ENCODE measurements around the gene DGKH. TPM values are rescaled to one million over a fixed set of nuclear protein-coding genes. Genes with fewer than 3 reads are reported as not detected.
"Not testable (repeated sequence)": the region's sequence is repeated elsewhere in the genome, so short reads cannot be mapped to it uniquely, and the experiment has no call there.

Gene DGKH
- total RNA-seq, 1 experiment from 2014 or later: 2.3 TPM

DNA sequence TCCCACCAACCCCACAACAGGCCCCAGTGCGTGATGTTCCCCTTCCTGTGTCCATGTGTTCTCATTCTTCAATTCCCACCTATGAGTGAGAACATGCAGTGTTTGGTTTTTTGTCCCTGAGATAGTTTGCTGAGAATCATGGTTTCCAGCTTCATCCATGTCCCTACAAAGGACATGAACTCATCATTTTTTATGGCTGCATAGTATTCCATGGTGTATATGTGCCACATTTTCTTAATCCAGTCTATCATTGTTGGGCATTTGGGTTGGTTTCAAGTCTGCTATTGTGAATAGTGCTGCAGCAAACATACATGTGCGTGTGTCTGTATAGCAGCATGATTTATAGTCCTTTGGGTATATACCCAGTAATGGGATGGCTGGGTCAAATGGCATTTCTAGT, 92.6 kb downstream of the DGKH start:
- in situ Hi-C loops (cut with HindIII; ENCODE audit: low sequenced_read_pairs); DNase-seq (ENCODE audit: low spot score): not testable (repeated sequence)

DNA sequence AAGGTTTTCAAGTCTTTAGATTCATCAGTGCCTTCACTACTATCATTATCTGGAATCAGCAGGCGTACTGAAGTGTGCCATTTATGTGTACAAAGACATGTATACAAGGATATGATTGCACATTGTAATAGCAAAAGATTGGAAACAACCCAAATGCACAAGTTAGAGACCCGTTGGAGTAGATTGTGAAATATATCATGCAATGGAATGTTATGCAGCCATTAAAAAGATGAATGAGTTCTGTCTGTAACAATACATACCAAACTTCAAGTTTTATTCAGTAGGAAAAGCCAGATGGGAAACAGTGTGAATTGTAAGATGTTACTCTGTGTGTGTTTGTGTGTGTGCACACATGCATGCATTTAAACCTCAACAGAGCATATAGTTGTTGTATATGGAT, 97.9 kb downstream of the DGKH start:
- in situ Hi-C loops (cut with HindIII; ENCODE audit: low sequenced_read_pairs): no loop called here
- DNase-seq (ENCODE audit: low spot score): no peak

DNA sequence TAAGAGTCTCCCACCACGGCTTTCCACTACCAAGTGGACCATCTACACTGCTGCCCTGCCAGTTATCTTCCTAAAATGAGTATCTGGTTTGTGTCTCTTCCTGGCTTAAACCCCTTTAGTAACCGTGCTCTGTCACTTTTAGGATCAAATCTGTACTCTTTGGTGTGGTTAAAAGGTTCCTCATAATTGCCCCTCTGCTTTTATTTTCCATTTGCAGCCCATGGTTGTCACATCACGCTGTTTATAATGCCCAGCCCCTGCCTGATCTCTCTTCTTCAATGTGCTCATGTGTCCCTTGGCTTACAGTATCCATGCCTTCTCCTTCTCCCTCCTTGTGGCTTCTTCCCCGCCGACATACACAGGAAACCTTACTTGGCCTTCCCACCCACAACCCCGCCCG, 100.1 kb downstream of the DGKH start:
- in situ Hi-C loops (cut with HindIII; ENCODE audit: low sequenced_read_pairs): no loop called here
- no peak for DNase-seq (ENCODE audit: low spot score)

DNA sequence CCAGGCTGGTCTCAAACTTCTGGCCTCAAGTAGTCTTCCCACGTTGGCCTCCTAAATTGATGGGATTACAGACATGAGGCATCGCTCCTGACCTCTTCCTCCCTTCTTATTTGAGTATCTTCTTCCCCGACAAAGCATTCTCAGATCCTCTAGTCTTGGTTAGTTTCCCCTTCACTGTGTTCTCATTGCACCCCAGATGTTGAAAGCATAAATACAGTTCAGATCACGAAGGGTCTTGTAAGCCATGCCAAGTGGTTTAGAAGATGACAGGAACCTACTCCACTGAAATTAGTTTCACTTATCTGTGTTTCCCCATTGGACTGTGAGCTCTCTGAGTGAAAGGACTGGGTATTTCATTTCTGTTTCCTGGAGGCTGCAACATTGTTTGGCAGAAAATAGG, 100.7 kb downstream of the DGKH start:
- in situ Hi-C loops (cut with HindIII; ENCODE audit: low sequenced_read_pairs): no loop called here
- no peak for DNase-seq (ENCODE audit: low spot score)

DNA sequence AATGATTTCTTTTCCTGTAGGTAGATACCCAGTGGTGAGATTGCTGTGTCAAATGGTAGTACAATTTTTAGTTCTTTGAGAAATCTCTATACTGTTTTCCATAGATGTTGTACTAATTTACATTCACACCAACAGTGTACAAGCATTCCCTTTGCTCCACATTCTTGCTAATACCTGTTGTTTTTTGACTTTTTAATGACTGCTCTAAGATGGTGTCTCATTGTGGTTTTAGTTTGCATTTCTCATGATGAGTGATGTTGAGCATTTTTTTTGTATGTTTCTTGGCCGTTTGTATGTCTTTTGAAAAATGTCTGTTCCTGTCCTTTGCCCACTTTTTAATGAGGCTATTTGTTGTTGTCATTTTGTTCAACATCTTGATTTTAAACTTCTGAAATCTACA, 103.3 kb downstream of the DGKH start:
- in situ Hi-C loops (cut with HindIII; ENCODE audit: low sequenced_read_pairs): no loop called here

DNA sequence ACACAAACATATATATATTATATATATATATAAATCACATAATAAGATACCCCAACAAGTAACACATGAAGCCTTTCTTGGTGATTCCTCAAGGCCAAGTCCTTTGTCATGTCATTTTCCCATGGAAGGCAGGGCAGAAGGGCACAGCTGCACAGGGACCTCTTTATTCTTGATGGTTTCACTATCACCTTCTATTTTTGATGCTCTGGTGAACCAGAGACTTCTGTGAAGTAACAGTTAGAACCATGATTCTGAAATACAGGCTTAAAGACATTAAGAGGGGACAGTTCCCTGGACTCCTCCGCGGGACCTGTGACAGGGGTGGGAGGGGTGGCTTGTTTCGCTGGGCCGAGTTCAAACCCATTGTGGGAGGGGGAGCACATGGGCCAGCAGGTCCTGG, 104.0 kb downstream of the DGKH start:
- in situ Hi-C loops (cut with HindIII; ENCODE audit: low sequenced_read_pairs): no loop called here
- no peak for DNase-seq (ENCODE audit: low spot score)

More for the DNA sequence above, 103.3 kb downstream of the DGKH start:
- DNase-seq (ENCODE audit: low spot score): no peak

DNA sequence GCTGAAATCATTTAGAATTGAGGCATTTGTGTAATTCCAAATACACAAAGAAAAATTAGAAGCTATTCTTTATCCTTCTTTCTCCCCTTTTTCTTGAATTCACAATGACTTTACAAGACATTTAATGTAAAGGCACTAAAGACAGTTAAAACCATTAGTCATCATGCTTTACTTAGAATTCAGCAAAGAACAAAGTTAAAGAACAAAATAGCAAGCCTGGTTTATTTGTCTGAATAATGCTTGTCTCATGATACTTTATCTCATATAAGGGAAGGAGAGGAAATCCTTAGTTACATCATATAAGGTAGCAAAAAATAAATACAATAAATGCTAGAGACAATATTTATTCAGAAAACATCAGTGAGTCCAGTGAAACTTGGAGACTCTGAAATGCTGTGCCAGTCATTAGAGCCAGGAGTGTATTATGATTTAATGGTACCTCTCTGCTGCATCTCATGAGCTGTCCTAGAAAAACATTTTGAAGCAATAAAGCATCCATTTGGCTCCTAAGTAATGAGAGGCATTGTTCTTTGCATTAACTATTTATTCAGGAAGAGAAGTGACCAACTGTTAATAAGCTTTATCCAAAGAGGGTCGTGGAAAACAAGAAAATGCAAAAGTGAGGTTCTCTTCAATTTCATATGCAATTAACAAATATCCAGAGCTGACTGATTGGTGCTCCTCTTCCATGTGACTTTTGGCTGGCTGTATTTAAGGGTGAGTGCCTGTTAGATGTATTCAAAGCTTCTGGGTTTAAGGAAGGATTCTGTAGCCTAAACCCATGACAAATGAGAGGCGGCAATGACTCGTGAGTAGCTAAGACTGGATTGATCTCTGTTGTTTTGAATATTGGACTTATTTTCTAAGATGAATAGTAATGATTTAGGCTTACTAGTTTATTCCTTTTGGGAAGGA, 105.0 kb downstream of the DGKH start:
- DNase-seq (ENCODE audit: low spot score): no peak
- in situ Hi-C loops (cut with HindIII; ENCODE audit: low sequenced_read_pairs): no loop called here

DNA sequence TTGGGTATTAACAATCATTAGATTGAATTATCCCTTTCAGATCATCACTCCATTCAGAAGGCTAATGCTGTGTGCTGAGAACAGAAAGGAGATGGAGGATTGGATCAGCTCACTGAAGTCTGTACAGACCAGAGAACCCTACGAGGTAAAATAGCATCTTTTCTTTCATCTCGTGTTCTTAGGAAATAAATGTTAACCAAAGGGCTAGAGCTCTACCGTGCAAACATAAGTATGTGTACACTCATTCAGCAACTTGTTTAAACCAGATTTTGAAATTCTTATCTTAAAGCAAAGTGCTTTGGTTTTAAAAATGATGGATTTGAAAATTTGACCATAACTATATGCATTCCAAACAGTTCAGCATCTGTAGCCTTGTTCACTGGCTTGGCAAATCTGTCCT, 106.8 kb downstream of the DGKH start:
- DNase-seq (ENCODE audit: low spot score): no peak

DNA sequence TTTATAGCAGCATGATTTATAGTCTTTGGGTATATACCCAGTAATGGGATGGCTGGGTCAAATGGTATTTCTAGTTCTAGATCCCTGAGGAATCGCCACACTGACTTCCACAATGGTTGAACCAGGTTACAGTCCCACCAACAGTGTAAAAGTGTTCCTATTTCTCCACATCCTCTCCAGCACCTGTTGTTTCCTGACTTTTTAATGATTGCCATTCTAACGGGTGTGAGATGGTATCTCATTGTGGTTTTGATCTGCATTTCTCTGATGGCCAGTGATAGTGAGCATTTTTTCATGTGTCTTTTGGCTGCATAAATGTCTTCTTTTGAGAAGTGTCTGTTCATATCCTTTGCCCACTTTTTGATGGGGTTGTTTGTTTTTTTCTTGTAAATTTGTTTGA, 114.9 kb downstream of the DGKH start:
- DNase-seq (ENCODE audit: low spot score); in situ Hi-C loops (cut with HindIII; ENCODE audit: low sequenced_read_pairs): not testable (repeated sequence)

More for the DNA sequence above, 106.8 kb downstream of the DGKH start:
- in situ Hi-C loops (cut with HindIII; ENCODE audit: low sequenced_read_pairs): no loop called here

DNA sequence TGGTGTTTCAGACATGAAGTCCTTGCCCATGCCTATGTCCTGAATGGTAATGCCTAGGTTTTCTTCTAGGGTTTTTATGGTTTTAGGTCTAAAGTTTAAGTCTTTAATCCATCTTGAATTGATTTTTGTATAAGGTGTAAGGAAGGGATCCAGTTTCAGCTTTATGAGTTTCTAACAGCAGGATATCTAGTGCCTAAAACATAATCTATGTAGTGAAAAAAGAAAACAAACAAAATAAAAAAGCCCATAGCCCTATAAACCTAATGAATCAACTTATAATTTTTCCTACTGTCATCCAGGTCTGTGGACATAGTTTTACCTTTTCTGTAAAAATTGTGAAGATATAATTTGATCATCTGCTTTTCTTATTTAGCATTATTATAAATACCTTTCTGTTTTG, 115.5 kb downstream of the DGKH start:
- DNase-seq (ENCODE audit: low spot score); in situ Hi-C loops (cut with HindIII; ENCODE audit: low sequenced_read_pairs): not testable (repeated sequence)

DNA sequence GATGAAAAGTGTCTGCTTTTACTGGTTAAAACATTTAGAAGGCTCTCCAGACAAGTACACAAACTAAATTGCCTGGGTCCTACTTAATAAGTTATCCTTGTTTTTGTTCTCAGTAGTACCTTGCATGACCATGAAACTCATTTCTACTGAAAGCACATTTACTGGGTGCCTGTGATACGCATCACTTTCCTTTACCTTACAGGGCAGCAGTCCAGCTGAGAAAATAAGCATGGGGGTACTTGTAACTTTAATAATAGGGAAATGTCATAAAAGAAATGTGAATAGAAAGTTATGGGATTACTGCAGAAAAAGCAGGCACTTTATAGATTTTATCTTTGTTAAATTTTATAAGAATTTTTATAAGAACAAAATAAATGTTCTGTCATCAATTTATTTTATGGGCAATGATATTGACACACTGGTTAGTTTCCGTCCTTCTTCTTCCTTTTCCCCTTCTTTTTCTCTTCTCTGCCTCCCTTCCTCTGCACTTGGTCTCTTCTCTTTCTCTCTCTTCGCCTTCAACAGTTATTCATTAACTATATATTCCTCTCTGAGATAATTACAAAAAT, 116.2 kb downstream of the DGKH start:
- no peak for DNase-seq (ENCODE audit: low spot score)
- in situ Hi-C loops (cut with HindIII; ENCODE audit: low sequenced_read_pairs): no loop called here

DNA sequence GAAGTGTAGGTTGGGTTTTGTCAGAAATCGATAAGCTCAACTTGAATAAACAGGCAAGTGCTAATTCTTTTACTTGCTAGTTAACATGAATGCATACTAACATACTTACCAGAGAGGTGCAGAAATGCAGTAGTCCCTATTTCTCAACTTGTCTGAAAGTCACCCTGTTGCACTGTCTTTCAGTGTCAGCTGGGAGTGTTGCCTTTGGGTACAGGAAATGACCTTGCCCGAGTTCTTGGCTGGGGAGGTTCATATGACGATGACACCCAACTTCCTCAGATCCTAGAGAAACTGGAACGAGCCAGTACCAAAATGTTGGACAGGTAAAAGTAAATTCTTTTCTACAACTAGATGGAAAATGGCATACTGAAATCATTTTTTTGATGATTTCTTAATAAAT, 120.0 kb downstream of the DGKH start:
- in situ Hi-C loops (cut with HindIII; ENCODE audit: low sequenced_read_pairs): no loop called here
- DNase-seq (ENCODE audit: low spot score): no peak

DNA sequence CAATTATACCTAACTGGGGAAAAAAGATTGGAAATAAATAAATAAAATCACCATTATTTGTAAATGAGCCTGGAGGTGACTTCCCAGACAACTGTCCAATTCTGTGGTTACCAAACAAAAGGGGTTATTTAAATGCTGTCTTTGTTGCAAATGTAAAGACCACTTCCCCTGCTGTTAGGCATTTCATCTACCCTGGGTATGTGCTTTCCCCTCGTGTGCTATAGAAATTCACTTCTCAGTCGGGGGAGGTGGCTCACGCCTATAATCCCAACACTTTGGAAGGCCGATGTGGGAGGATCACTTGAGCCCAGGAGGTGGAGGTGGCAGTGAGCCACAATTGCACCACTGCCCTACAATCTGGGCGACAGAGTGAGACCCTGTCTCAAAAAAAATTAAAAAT, 121.6 kb downstream of the DGKH start:
- DNase-seq (ENCODE audit: low spot score): no peak
- in situ Hi-C loops (cut with HindIII; ENCODE audit: low sequenced_read_pairs): no loop called here

DNA sequence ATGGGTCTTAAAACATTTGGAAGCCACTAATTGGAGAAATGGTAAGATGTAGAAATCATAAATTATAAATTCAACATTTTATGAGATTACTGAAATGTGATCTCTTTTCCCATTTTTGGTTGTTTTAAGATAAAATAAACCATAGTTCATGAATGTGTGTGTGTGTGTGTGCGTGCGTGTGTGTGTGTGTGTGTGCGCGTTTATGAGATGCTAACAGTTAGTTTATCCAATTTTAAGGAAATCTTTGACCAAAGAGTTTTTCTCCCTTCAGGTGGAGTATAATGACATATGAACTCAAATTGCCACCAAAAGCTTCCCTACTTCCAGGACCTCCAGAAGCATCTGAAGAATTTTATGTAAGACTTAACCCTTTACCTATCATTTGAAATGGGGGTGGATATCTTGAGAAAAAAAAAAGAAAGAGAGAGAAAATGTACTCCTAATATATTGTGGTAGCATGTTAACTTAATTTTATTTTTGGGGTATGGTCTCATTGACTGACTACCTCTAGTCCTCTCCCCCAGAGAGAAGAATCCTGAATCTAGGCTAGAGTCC, 125.4 kb downstream of the DGKH start:
- in situ Hi-C loops (cut with HindIII; ENCODE audit: low sequenced_read_pairs): no loop called here

DNA sequence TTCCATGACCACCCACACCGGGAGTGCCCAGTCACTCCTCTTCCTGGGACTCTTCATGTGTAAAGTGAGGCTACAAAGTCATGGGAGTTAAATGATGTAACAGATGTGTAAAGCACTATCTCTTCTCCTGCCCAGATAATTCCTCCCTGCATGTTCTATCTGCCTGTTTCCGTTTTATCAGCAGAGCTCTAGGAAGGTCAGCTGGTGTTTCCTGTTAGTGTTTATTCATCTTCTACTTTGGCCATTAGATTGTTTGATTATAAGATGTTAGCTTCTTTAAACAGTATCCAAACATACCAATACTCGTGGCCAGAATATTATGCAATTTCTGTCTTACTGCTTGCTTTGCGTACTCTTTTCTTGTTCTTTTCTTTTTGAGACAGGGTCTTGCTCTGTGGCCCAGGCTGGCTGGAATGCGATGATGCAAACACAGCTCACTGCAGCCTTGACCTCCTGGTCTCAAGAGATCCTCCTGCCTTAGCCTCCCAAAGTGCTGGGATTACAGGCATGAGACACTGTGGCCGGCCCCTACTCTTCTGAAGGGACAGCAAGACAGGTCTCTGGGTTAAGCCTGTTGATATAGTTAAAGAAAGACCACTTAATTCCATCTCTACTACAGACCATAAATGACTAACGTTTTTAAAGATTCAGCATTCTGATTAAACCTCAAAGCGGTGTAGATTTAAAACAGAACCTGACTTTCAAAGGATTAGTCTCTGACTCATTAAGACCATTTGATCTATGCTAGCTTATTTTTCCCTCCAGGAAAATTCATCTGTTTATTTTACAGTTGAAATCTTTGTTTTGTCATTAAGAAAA, 126.1 kb downstream of the DGKH start:
- in situ Hi-C loops (cut with HindIII; ENCODE audit: low sequenced_read_pairs): no loop called here
- no peak for DNase-seq (ENCODE audit: low spot score)

More for the DNA sequence above, 125.4 kb downstream of the DGKH start:
- DNase-seq (ENCODE audit: low spot score): no peak

DNA sequence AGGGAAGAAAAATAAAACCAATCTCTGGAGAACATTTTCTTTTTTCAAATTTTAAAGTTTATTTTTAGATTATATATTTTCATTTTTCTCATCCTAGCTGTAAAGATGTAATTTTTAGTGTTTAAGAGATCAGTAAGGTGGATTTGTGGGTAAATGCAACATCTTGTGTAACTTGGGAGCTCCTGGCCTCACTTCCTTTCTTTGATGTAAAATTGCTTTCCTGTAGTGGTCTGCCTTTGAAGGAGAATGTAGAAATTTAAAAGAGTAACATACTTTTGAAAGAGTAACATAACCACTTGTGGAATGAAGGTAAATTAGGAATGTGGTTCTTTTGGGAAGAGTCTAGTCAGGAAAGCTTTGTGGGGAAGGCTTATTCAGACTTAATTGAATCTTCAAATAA, 127.8 kb downstream of the DGKH start:
- in situ Hi-C loops (cut with HindIII; ENCODE audit: low sequenced_read_pairs): no loop called here
- DNase-seq (ENCODE audit: low spot score): no peak

DNA sequence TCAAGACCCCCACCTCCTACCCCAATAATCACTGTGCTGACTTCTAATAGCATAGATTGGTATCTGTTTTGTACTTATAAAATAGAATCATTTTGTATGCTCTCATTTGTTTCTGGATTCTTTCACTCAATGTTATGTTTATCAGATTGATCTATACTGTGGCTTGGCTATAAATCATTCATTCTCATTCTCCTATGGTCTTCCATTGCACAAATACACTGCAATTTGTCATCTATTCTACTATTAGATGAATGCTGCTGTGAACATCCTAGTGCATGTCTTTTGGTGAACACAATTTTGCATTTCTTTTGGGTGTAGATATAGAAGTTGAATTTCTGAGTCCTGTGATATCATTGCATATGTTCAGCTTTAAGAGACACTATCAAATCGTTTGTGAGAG, 128.7 kb downstream of the DGKH start:
- DNase-seq (ENCODE audit: low spot score): no peak
- in situ Hi-C loops (cut with HindIII; ENCODE audit: low sequenced_read_pairs): no loop called here

DNA sequence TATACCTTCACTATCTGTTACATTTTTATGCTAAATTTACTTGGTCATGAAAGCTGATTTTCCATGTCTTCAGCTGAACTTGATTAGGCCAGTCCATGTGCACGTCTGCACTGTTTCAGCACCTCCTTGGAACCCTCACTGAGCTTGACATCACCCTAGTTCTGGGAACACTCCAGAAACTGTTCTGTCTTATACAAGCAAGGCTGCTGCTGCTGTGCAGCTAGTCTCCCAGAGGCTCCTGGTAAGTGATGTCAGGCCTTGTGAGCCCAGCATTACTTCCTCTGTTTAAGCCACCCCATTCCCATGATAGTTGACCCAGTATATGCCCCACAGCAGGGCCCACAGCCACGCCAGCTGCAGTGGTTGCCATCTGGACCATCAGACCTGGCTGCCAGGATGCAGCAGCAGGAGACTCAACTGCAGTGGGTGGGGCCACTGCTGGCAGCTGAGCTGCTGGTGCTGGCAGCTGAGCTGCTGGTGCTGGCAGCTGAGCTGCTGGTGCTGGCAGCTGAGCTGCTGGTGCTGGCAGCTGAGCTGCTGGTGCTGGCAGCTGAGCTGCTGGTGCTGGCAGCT, 133.0 kb downstream of the DGKH start:
- in situ Hi-C loops (cut with HindIII; ENCODE audit: low sequenced_read_pairs): no loop called here
- DNase-seq (ENCODE audit: low spot score): no peak

DNA sequence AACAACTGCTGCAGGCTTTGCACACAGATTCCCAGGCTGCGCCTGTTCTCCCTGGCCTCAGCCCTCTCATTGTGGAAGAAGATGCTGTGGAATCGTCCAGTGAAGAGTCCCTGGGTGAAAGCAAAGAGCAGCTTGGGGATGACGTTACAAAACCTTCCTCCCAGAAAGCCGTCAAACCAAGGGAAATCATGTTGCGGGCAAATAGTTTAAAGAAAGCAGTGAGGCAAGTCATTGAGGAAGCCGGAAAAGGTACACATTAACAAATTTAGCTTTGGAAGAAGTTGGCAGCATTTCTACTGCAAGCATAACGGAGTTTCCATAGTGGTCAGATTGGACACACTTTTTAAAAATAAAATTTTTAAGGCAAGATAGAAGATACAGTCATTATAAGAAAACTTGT, 140.6 kb downstream of the DGKH start:
- no peak for DNase-seq (ENCODE audit: low spot score)
- in situ Hi-C loops (cut with HindIII; ENCODE audit: low sequenced_read_pairs): no loop called here

Data from G401 (cell line).